ENCODE results near the gene GPR137B. TPM values are rescaled to one million over a fixed set of nuclear protein-coding genes. Genes with fewer than 3 reads are reported as not detected.

GPR137B gene
- total and polyA plus RNA-seq, 10 donors = 5.2 to 54.8 (median 37.6) TPM

DNA sequence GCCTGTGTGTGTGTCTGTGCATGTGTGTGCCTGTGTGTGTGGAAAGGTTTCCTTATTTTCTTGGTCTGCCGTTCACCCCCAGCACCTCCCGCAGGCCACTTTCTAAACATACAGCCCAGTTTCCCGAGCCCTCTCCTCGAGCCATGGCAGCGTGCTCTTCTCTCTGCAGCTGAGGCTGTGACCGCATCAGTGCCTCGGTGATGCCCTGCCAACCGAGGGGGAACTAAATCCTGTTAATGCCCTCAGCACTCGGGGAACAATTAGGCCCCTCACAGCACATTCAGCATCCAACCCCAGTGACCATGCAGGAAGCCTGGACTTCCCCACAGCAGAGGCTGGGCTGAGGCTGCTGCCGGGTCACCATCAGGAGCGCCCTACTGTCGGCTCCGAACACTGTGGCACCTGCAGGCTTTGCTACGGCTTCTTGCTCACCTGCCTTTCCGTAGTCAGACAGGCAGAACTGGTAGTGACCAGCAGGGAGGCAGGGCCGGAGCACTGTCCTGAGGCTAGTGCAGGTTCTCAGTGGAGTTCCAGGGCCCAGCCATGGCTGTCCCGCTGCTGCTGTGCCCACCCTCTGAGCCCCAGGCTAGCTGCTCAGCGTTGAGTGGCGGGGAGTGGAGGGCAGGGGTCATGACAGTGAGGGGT is 8.1 kb downstream of the GPR137B start:
- peak overlapping the region in 4 of 8 donors; percentile 29 to 69 (median 54) for H3K27ac ChIP-seq
- H3K9me3 ChIP-seq = no peaks in the 10 kb centered on the region
- H3K4me3 ChIP-seq = no peak overlapping the region
- 85 to 89% (median 87%) methylated on average over 14 to 19 of the region's 19 CpGs for WGBS, 5 donors
- H3K4me1 ChIP-seq = peaks cover 0 to 67% (median 18%) of the 10 kb centered on the region in 6 donors
- TF ChIP-seq POLR2A (IDR thresholded peaks at IDR 0.05) (no peak), POLR2AphosphoS5 (IDR thresholded peaks at IDR 0.05) (peak; percentile 21 to 57 (median 52))
- DNase-seq = no peak
- intact Hi-C loops (cut with DNase I; ENCODE audit: low total_unique reads) = no loop called here
- H3K27me3 ChIP-seq (replicated peaks in 1 of 7) = no peaks in the 10 kb centered on the region
- no peaks in the 10 kb centered on the region for H3K36me3 ChIP-seq

DNA sequence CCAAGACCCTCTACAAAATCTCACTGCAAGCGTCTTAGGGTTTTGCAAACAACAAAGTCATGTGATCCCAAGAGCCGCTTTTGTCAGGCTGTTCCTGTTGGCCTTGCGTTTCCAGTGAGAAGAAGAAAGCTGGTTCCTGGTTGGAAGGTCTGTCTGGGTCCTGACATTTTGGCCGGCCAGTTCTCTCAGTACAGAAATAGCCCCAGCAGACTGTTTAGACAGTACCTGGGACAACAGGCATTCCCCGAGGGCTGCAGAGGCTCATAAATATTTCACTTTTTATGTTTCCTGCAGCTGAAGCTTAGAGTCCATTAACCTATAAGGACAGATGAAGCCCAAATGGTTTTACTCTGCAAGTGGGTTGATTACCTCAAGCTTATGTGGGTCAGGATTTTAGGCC is 8.6 kb downstream of the GPR137B start:
- Histone ChIP-seq H3K9me3 (no peaks in the 10 kb centered on the region), H3K27me3 (replicated peaks in 1 of 7) (no peaks in the 10 kb centered on the region), H3K4me1 (peaks cover 0 to 67% (median 18%) of the 10 kb centered on the region in 6 donors), H3K4me3 (no peak overlapping the region), H3K36me3 (no peaks in the 10 kb centered on the region), H3K27ac (peak overlapping the region in 4 of 8 donors; percentile 29 to 69 (median 54))
- 69 to 76% (median 73%) methylated on average over 5 of the region's 5 CpGs for WGBS, 5 donors
- no peak for DNase-seq
- TF ChIP-seq POLR2A (IDR thresholded peaks at IDR 0.05) = no peak
- intact Hi-C loops (cut with DNase I; ENCODE audit: low total_unique reads) = no loop called here

DNA sequence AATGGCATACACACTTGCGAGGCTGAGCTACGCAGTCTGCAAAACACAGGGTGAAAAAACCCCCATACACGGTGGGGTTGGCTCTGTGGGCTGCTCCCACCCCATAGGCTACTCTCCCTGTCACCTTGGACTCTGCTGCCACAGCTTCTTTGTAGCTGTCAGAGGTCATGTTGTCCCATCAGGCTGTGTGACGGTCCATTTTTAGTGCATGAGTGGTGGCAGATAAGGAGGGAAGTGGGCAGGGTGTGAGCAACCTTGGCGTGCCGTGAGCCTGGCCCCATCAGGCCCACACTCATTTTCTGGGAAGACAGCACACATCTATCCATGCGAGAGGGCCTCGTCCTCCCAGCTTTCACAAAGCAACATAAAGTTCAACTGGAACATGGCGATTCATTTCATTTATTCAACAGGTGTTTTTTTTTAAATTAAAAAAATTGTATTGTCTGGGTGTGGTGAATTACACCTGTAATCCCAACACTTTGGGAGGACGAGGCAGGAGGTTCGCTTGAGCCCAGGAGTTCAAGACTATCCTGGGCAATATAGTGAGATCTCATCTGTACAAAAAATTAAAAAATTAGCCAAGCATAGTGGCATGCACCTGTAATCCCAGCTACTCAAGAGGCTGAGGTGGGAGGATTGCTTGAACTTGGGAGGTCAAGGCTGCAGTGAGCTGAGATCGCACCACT is 9.5 kb downstream of the GPR137B start:
- no peaks in the 10 kb centered on the region for H3K27me3 ChIP-seq (replicated peaks in 1 of 7)
- TF ChIP-seq, protein P1, sequence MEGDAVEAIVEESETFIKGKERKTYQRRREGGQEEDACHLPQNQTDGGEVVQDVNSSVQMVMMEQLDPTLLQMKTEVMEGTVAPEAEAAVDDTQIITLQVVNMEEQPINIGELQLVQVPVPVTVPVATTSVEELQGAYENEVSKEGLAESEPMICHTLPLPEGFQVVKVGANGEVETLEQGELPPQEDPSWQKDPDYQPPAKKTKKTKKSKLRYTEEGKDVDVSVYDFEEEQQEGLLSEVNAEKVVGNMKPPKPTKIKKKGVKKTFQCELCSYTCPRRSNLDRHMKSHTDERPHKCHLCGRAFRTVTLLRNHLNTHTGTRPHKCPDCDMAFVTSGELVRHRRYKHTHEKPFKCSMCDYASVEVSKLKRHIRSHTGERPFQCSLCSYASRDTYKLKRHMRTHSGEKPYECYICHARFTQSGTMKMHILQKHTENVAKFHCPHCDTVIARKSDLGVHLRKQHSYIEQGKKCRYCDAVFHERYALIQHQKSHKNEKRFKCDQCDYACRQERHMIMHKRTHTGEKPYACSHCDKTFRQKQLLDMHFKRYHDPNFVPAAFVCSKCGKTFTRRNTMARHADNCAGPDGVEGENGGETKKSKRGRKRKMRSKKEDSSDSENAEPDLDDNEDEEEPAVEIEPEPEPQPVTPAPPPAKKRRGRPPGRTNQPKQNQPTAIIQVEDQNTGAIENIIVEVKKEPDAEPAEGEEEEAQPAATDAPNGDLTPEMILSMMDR (IDR thresholded peaks at IDR 0.05 in 8 of 11, conservative IDR thresholded peaks at IDR 0.05 in 3 of 11) = no peak
- TF ChIP-seq POLR2AphosphoS5 (IDR thresholded peaks at IDR 0.05) (no peak), POLR2A (IDR thresholded peaks at IDR 0.05) (no peak)
- H3K4me3 ChIP-seq = no peak overlapping the region
- peaks cover 0 to 69% (median 25%) of the 10 kb centered on the region in 6 donors for H3K4me1 ChIP-seq
- H3K27ac ChIP-seq = peak overlapping the region in 1 of 8 donors; percentile 30
- WGBS, 5 donors = 80 to 90% (median 84%) methylated on average over 12 of the region's 12 CpGs
- DNase-seq = no peak
- intact Hi-C loops (cut with DNase I; ENCODE audit: low total_unique reads) = no loop called here
- no peaks in the 10 kb centered on the region for H3K36me3 ChIP-seq
- no peaks in the 10 kb centered on the region for H3K9me3 ChIP-seq

DNA sequence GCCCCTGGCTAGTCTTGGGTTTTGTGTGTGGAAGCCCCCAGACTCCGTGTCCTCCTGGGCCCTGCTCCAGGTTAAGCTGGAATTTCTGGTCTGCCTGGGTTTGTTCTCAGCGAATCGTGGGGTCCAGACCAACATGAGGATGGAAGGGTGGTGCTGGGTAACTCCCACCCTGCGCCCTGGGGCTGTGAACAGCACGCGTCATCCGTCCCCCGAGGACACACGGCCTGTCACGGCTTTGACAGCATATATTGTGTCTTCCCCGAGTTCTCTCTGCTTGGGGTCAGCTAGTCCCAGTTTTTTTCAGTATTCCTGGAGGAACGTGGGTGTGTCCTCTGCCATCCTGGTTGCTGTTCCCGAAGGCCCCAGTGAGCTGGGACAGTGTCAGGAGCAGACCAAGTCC is 11.8 kb downstream of the GPR137B start:
- TF ChIP-seq, protein P1 (IDR thresholded peaks at IDR 0.05 in 8 of 11, conservative IDR thresholded peaks at IDR 0.05 in 3 of 11) = no peak
- TF ChIP-seq POLR2AphosphoS5 (IDR thresholded peaks at IDR 0.05) (no peak), POLR2A (IDR thresholded peaks at IDR 0.05) (no peak)
- Histone ChIP-seq H3K36me3 (no peaks in the 10 kb centered on the region), H3K27ac (no peak overlapping the region), H3K9me3 (no peaks in the 10 kb centered on the region), H3K4me3 (no peak overlapping the region), H3K27me3 (replicated peaks in 1 of 7) (no peaks in the 10 kb centered on the region), H3K4me1 (peaks cover 0 to 62% (median 21%) of the 10 kb centered on the region in 6 donors)
- no peak for DNase-seq
- 90 to 95% (median 93%) methylated on average over 13 of the region's 13 CpGs for WGBS, 5 donors
- intact Hi-C loops (cut with DNase I; ENCODE audit: low total_unique reads) = no loop called here
